ENCODE data around the gene ARHGAP26. TPM values are rescaled to one million over a fixed set of nuclear protein-coding genes. Genes with fewer than 3 reads are reported as not detected.

Gene ARHGAP26
- polyA plus RNA-seq, 6 donors from 2014 or later, result 2.4 to 8.7 (median 4.1) TPM

- Mint-ChIP-seq H3K4me3 (peak overlapping the region in 5 of 8 donors; percentile 15 to 76 (median 44)), H3K27ac (peak overlapping the region; percentile 76 to 90 (median 83)), H3K4me1 (peaks cover 13 to 25% (median 14%) of the 10 kb centered on the region in 3 donors), H3K27me3 (no peaks in the 10 kb centered on the region), H3K36me3 (no peaks in the 10 kb centered on the region), H3K9me3 (no peaks in the 10 kb centered on the region)
- DNase-seq, result no peak
- ATAC-seq (ENCODE audit: low read depth in 2 of 2), result peak; percentile 63 to 67
Observed at GRCh38 chr5:143229426-143229895, 459.3 kb downstream of the ARHGAP26 start.

DNA sequence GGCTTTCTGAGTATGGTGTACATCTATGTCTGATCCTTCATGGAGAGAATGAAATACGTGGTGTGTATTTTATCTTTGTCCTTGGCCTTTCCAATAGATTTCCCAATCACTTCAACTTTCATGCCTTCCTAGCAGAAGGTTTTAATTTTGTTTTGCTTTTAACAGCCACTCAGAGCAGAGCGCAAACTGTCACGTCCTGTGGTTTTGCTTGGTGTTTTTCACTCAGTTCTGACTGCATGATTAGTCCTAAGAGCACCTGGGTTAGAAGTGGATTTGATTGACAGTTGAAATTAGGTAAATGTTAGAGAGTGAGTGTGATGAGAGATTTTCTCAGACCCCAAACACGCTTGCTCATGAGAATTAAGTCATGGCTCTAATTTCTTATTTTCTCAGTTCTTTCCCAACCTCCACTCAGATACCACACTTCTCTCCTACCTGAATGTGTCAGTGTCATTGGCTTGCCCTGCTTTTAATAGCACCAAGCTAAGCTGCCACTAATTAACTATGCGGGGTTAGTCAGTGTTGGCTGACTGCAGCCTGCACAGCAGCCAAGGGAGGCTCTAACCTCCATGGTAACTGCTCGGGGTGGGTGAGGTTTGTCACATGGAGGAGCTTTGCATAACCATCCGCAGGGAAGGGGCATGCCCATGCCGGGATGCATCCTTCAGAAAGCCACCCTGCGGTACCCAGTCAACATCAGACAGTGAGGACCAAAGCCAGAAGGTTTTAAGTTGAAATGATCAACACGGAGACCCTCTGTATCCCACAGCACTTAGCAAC, 459.9 kb downstream of the ARHGAP26 start:
- DNase-seq, result peak; percentile 27
- Mint-ChIP-seq H3K27me3 (no peaks in the 10 kb centered on the region), H3K36me3 (no peaks in the 10 kb centered on the region), H3K27ac (peak overlapping the region; percentile 49 to 90 (median 81)), H3K9me3 (no peaks in the 10 kb centered on the region), H3K4me3 (peak overlapping the region in 7 of 8 donors; percentile 15 to 76 (median 47)), H3K4me1 (peaks cover 13 to 25% (median 14%) of the 10 kb centered on the region in 3 donors)
- ATAC-seq (ENCODE audit: low read depth in 2 of 2), result peak; percentile 91 to 92

GRCh38 chr5:143230676-143230996, 460.5 kb downstream of the ARHGAP26 start:
- Mint-ChIP-seq H3K4me1 (peaks cover 13 to 25% (median 14%) of the 10 kb centered on the region in 3 donors), H3K4me3 (peak overlapping the region in 1 of 8 donors; percentile 36), H3K27ac (peak overlapping the region in 1 of 6 donors; percentile 29), H3K27me3 (no peaks in the 10 kb centered on the region), H3K9me3 (no peaks in the 10 kb centered on the region), H3K36me3 (no peaks in the 10 kb centered on the region)
- ATAC-seq (ENCODE audit: low read depth in 2 of 2), result no peak
- DNase-seq, result no peak

- Mint-ChIP-seq H3K4me3 (no peak overlapping the region), H3K36me3 (no peaks in the 10 kb centered on the region), H3K27me3 (no peaks in the 10 kb centered on the region), H3K9me3 (no peaks in the 10 kb centered on the region), H3K4me1 (peaks cover 13 to 25% (median 14%) of the 10 kb centered on the region in 3 donors), H3K27ac (no peak overlapping the region)
- ATAC-seq (ENCODE audit: low read depth in 2 of 2) (no peak), DNase-seq (no peak)
Observed at GRCh38 chr5:143231416-143231815, 461.2 kb downstream of the ARHGAP26 start.

DNA sequence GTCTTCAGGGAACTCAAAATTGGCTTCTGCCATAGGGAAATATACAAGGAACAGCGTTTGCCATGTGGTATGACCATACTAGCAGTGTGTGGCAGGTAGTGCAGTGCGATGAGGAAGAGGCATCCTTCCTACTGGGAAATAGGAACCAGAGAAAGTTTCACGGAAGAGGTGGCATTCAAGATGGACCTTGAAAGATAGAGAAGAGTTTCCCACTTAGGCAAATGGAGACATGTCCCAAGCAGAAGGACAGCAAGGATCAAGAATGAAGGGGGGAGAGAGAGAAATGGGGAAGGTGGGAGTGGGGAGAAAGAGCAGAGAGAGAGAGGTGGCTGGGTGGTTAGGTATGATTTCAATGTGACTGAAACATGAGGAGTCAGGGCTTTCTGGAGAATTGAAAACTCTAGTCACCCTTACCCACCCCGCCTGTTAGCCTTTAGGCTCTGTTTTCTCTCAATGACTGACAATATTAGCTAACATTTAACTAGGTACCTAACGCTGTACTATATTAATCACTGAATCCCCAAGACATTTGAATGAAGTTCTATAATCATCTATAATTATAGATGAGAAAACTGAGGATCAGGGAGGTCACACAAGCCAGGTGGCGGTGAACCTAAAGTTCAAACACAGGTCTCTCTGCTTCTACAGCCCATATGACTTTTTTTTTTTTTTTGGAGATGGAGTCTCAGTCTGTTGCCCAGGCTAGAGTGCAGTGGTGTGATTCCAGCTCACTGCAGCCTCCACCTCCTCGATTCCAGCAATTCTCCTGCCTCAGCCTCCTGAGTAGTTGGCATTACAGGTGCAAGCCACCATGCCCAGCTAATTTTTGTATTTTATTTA, 462.0 kb downstream of the ARHGAP26 start:
- ATAC-seq (ENCODE audit: low read depth in 2 of 2) (no peak), DNase-seq (no peak)
- Mint-ChIP-seq H3K4me1 (peaks cover 13 to 25% (median 14%) of the 10 kb centered on the region in 3 donors), H3K4me3 (no peak overlapping the region), H3K9me3 (no peaks in the 10 kb centered on the region), H3K27ac (peak overlapping the region in 2 of 6 donors; percentile 12 to 96), H3K27me3 (no peaks in the 10 kb centered on the region), H3K36me3 (no peaks in the 10 kb centered on the region)

DNA sequence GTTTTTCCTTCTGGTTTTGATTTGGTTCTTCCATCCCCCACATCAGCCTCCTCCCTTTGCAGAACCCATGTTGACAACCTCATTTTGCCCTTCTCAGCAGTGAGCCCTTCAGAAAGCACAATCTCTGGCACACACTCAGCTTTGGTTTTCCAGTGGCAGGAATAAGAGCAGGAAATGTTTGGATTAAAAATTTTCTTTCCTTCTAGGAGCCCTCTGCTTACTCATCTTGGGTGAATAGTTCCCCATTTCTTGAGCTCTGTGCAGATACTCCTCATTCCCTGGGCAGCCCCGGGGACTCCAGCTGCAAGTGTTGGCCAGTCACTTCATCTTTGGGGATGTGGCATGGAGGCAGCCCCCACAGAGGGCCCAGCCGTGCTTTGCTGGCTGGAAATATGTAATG, 462.9 kb downstream of the ARHGAP26 start:
- Mint-ChIP-seq H3K9me3 (no peaks in the 10 kb centered on the region), H3K4me1 (peaks cover 13 to 25% (median 14%) of the 10 kb centered on the region in 3 donors), H3K27me3 (no peaks in the 10 kb centered on the region), H3K36me3 (no peaks in the 10 kb centered on the region), H3K27ac (no peak overlapping the region), H3K4me3 (no peak overlapping the region)
- no peak for ATAC-seq (ENCODE audit: low read depth in 2 of 2)
- no peak for DNase-seq

GRCh38 chr5:143234162-143234842, 464.1 kb downstream of the ARHGAP26 start:
- no peak for DNase-seq
- H3K9me3 Mint-ChIP-seq, result no peaks in the 10 kb centered on the region
- ATAC-seq (ENCODE audit: low read depth in 2 of 2), result no peak
- H3K4me1 Mint-ChIP-seq, result peaks cover 10 to 23% (median 12%) of the 10 kb centered on the region in 3 donors
- no peaks in the 10 kb centered on the region for H3K27me3 Mint-ChIP-seq
- no peak overlapping the region for H3K4me3 Mint-ChIP-seq
- no peak overlapping the region for H3K27ac Mint-ChIP-seq
- H3K36me3 Mint-ChIP-seq, result no peaks in the 10 kb centered on the region

GRCh38 chr5:143235423-143235822, 465.2 kb downstream of the ARHGAP26 start:
- H3K9me3 Mint-ChIP-seq, result no peaks in the 10 kb centered on the region
- no peaks in the 10 kb centered on the region for H3K36me3 Mint-ChIP-seq
- no peak overlapping the region for H3K27ac Mint-ChIP-seq
- no peaks in the 10 kb centered on the region for H3K27me3 Mint-ChIP-seq
- no peak for ATAC-seq (ENCODE audit: low read depth in 2 of 2)
- H3K4me3 Mint-ChIP-seq, result no peak overlapping the region
- DNase-seq, result no peak
- H3K4me1 Mint-ChIP-seq, result peaks cover 0 to 12% (median under 1%) of the 10 kb centered on the region in 3 donors

GRCh38 chr5:143236682-143237081, 466.5 kb downstream of the ARHGAP26 start:
- H3K27ac Mint-ChIP-seq, result peak overlapping the region in 2 of 6 donors; percentile 27 to 79
- DNase-seq (no peak), ATAC-seq (ENCODE audit: low read depth in 2 of 2) (no peak)
- no peaks in the 10 kb centered on the region for H3K36me3 Mint-ChIP-seq
- H3K4me3 Mint-ChIP-seq, result no peak overlapping the region
- no peaks in the 10 kb centered on the region for H3K27me3 Mint-ChIP-seq
- H3K9me3 Mint-ChIP-seq, result no peaks in the 10 kb centered on the region
- peaks cover 0 to 5% (median 0%) of the 10 kb centered on the region in 3 donors for H3K4me1 Mint-ChIP-seq

DNA sequence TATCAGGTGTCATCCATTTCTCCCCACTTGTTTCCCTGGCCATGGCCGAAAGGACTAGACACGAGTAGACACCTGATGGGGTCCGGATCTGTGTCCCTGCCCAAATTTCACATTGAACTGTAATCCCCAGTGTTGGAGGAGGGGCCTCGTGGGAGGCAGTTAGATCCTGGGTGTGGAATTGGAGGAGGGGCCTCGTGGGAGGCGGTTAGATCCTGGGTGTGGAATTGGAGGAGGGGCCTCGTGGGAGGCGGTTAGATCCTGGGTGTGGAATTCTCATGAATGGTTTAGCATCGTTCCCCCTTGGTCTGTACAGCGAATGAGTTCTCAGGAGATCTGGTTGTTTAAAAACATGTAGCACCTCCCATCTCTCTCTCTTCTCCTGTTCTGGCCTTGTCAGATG, 467.5 kb downstream of the ARHGAP26 start:
- Mint-ChIP-seq H3K9me3 (no peaks in the 10 kb centered on the region), H3K4me1 (no peaks in the 10 kb centered on the region), H3K36me3 (no peaks in the 10 kb centered on the region), H3K27ac (peak overlapping the region in 1 of 6 donors; percentile 43), H3K4me3 (no peak overlapping the region), H3K27me3 (no peaks in the 10 kb centered on the region)
- no peak for DNase-seq
- no peak for ATAC-seq (ENCODE audit: low read depth in 2 of 2)

GRCh38 chr5:143238620-143239019, 468.4 kb downstream of the ARHGAP26 start:
- Mint-ChIP-seq H3K9me3 (no peaks in the 10 kb centered on the region), H3K27me3 (no peaks in the 10 kb centered on the region), H3K36me3 (no peaks in the 10 kb centered on the region), H3K4me1 (no peaks in the 10 kb centered on the region), H3K27ac (peak overlapping the region in 1 of 6 donors; percentile 16), H3K4me3 (no peak overlapping the region)
- DNase-seq (no peak), ATAC-seq (ENCODE audit: low read depth in 2 of 2) (no peak)

GRCh38 chr5:143239882-143240518, 469.8 kb downstream of the ARHGAP26 start:
- no peak for ATAC-seq (ENCODE audit: low read depth in 2 of 2)
- H3K9me3 Mint-ChIP-seq, result peaks cover 0 to 5% (median 0%) of the 10 kb centered on the region in 7 donors
- no peak overlapping the region for H3K4me3 Mint-ChIP-seq
- no peaks in the 10 kb centered on the region for H3K4me1 Mint-ChIP-seq
- no peaks in the 10 kb centered on the region for H3K27me3 Mint-ChIP-seq
- no peak overlapping the region for H3K27ac Mint-ChIP-seq
- DNase-seq, result no peak
- peaks cover 0 to 4% of the 10 kb centered on the region in 2 donors for H3K36me3 Mint-ChIP-seq

- no peak overlapping the region for H3K27ac Mint-ChIP-seq
Observed at GRCh38 chr5:143241892-143242291, 471.7 kb downstream of the ARHGAP26 start.

More at GRCh38 chr5:143241892-143242291, 471.7 kb downstream of the ARHGAP26 start:
- peaks cover 0 to 17% (median 3%) of the 10 kb centered on the region in 7 donors for H3K9me3 Mint-ChIP-seq
- ATAC-seq (ENCODE audit: low read depth in 2 of 2), result no peak
- DNase-seq, result no peak
- no peaks in the 10 kb centered on the region for H3K4me1 Mint-ChIP-seq
- H3K36me3 Mint-ChIP-seq, result peaks cover 5 to 12% of the 10 kb centered on the region in 2 donors
- no peak overlapping the region for H3K4me3 Mint-ChIP-seq
- H3K27me3 Mint-ChIP-seq, result no peaks in the 10 kb centered on the region

All from naive B cell (primary cell).